ENCODE results near the gene CDHR1.

The CDHR1 gene

DNA sequence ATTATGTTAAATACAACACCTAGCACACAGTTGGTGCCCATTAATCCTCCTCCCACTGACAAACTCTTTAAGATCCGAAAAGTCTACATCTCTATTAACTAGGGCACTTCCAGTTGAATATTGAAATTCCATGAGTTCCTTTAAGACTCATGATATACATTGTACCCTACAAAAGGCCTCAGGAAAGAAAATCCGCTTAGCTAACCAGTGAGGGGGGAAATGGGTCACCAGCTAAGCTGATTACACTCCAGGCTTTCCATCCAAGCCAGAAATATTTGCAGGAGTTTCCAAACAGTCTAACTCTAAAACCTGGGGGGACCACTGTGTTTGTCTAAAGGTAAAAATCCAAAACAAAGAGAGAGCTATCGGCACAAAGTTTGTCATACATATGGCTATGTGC is 32.3 kb downstream of the CDHR1 start:
- no peak for DNase-seq (ENCODE audit: low read depth, low spot score)

DNA sequence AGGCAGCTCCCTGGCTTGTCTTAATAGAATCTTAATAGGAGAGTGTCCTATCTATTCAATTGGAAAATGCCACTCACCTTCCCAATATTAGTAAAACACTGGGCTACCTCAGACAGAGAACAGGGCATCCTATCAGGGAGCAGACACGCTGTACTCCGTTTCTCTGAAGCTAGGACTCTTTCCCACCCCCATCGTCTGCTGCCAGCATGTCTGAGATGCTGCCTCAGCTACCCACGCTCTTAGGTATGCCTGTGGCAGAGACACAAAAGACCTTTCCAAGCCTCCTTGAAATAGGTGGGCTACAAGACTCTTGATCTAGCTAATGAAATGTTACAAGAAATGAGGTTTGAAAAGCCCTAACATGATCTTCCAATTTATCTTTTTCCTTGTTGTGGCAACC is 33.5 kb downstream of the CDHR1 start:
- no peak for DNase-seq (ENCODE audit: low read depth, low spot score)

DNA sequence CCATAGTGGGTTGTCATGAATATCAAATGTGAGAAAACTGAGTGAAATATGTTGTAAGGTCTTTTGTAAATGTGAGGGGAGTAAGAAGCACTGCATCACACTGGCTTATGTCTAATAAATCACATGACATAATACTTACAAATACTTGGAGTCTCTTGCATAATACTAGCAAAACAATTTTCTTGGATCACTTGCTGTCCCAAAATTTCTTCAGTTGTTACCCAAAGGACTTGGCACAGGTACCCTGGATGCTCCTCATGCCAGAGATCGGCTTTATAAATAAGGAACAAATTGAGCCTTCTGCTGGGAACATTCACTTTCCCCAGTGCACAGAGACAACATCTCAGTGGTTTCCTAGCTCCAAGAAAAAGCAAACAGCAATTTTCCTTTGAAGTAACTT is 36.0 kb downstream of the CDHR1 start:
- no peak for DNase-seq (ENCODE audit: low read depth, low spot score)

DNA sequence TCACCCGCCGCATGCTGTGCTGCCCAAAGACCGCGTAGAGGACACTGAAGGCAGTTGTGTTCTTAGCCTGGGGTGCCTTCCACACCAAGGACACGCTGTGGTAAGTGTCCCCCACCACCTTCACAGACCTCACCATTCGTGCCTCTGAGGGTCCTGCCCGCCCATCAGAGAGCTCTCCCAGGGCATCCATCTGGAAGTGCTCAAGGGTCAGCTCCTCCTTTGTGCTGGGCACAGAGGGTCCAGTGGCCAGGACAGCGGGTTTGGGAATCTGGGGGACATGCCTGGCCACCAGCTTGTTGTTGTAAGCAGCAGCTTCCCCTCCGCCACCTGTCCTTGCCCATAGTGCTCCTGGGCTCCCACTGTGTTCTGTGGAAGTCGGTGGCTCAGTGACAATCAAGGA is 38.0 kb downstream of the CDHR1 start:
- no peak for DNase-seq (ENCODE audit: low read depth, low spot score)

DNA sequence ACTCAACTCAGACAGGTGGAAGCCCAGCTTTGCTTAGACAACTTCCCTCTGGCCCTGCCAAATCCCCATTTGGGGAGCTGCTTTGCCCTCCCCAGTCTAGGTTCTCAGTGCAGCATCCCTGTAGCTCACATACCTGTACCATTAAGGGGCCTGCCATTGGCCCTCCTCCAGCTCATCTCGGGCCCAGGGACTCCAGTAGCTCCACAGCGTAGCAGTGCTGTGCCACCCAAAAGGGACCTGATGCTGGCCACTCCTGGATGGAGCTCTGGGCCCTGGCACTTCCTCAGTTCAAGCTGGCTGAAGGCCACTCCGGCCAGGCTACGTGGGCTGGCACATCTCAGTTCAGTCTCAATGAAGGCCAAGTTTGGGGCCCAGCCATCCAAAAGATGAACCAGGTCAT is 39.6 kb downstream of the CDHR1 start:
- no peak for DNase-seq (ENCODE audit: low read depth, low spot score)

DNA sequence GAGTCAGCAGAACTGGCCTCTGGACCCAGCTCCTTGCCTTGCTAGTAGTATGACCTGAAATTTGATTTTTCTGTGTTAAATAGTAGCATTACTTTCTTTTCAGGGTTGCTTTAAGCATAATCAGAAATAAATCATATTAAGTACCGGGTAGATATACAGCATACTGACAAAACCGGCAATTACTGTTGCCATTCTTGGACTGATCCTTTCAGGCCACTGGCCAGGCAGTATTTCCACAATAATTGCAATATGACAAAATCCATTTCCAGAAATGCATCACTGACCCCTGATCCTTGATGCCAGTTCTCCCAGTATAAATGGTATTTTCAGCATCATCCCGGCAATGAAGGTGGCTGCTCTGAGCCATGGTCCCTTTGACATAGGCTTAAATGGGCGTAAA is 40.1 kb downstream of the CDHR1 start:
- DNase-seq (ENCODE audit: low read depth, low spot score) = no peak

DNA sequence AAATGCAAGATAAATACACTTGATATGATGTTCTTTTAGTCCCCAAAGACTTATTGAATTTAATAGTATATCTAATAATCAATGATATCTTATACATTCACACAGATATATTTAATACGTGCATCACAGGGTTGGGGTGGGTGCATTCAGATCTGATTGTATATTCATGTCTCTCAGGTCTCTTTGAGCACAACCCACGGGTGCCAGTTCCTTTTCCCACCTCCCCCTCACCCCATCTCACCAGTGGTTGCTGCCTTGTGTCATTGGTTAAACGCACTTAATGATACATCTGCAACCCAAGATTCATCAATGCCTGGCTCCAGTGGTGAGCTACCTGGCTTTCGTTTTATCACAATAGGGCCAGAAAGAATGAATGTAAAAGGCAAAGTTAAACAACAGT is 40.8 kb downstream of the CDHR1 start:
- no peak for DNase-seq (ENCODE audit: low read depth, low spot score)

DNA sequence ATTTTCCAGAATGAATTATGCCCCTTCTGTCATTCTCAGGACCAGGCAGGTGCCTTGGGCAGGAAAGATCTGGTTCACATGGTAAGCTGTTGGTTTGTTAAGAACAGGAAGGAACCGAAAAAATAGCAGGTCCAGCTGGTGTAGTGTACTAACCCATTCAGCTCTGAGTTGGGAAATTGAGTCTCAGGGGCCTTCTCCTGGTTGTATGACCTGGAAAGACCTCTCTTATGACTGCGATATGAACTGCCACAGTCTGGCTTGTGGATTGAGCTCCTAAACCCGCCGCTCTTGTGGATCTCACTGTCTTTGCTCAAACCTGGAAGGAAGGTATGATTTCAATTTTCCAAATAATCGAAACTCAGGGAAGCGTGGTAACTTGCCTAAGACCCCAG is 42.5 kb downstream of the CDHR1 start:
- DNase-seq (ENCODE audit: low read depth, low spot score) = no peak

DNA sequence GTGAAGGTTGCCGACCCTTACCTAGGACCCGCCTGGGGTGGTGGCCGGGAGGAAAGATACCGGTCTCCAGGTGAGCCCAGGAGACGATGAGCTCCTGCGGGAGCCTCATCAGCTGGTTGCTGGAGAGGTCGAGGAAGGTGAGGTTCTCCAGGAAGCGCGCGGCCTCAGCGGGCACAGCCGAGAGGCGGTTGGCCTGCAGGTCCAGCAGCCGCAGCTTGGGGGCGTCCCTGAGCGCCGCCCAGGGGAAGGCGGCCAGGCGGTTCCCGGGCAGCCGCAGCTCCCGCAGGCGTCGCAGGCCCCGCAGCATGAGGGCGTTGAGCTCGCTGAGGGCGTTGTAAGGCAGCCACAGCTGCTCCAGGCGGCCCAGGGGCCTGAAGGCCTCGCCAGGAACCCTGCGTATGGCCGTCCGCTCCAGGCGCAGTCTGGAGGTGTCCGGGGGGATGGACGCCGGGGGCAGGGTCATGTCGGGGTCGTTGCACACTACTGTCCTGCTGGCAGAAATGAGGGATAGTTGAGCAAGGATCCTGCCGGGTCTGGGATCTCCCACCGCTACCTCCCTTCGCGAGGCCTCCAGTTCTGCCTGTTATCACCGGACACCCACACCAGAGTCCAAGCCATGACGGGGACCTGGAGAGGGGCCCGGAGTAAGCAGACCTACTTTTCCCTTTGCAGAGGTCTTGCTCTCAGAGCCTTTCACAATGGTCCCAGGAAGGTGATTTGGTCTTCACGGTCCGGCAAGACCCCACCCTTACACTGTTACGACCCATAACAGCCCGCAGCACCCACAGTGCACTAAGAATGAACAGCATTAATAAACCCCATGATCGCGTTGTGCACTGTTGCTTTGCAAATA is 43.1 kb downstream of the CDHR1 start:
- DNase-seq (ENCODE audit: low read depth, low spot score) = no peak

DNA sequence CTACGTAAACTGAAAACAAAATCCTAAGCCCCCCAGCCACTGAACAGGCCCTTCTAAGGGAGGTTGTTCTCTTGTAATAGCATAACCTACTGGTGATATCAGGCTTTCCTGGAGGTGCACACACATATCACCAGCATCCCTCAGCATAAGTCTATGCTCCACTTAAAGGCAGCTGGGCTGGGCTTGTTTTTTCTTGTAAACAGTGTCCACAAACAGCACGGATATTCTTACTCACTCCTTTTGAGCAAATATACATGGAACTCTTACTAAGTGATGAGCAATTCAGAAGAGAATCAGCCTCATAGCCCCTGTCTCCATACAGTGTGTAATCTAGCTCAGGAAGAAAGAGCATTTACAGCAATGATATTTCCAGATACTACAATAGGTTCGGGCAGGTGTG is 44.6 kb downstream of the CDHR1 start:
- DNase-seq (ENCODE audit: low read depth, low spot score) = no peak

DNA sequence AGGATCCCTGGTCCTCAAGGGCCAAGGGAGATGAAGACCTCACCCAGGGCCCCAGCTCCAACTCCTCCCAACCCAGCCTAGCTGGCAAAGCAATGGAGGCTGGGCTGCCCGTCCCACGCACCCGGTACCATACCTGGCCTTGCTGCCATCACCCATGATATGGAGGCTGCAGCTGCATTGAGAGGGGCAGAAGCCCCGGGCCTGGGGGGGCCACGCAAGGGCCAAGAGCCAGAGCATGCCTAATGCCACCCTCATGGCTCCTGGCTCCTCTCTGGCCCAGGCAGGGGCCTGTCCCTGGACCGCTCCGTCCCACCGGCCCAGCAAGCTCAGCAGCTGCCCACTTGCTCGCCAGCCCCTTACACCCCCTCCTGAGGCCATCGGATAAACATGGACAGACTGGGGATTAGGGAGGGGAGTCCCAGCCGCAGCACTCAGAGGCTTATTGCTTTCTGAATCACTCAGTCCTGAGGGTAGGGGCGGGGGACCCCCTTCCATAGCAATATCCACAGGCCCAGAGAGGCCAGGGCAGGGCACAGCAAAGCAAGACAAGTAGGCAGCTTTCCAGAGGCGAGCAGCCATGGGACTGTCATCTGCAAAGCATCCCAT is 47.0 kb downstream of the CDHR1 start, which contains the start of gene LRIT1:
LRIT1 (minus strand) TSS at position 362 of the 606 bp plus-strand sequence; CDS start at position 255, 107 bp downstream.
- DNase-seq (ENCODE audit: low read depth, low spot score) = no peak

DNA sequence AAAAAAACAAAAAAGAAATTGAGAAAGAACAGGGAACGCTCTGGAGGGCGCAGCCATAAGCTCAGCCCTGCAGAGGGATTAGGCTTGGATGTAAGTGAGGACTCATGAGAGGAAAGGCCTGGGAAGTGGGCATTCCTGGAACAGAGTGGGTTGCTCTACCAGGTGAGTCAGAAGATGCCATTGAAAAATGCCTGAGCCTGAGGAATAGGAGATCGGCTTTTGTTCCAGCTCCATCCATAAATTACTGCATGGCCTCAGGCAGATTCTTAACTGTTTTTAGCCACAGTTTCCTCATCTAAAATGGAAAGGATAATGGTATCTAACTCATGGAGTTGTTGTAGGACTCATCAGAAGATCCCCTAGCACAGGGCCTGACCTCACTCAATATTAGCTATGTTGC is 49.4 kb downstream of the CDHR1 start:
- DNase-seq (ENCODE audit: low read depth, low spot score) = no peak

DNA sequence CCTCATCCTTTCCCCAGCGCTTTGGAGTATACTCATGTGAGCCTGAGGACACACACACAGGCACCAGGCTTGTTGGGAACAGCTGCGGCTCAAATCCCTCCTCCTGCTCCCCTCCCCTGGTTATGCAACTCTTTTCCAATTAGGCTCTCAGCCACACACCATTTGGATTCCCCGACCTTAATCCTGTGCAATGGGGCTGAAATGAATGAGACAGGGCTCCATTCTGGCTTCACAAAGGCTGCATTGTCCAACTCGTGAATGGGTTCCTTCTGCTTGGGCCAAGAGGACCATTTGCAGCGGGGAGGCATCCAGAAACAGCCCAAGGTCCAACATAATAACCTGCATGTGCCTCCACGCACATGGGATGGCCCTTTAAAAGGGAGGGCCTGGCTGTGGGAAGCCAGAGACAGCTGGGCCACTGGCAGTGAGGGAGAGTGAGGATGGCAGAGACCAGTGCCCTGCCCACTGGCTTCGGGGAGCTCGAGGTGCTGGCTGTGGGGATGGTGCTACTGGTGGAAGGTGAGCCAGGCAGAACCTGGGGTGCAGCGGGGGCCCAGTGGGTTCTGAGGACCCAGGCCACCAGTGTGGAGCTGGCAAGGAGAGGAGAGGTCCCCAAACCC is 50.4 kb downstream of the CDHR1 start, which contains the start of gene RGR:
RGR (plus strand) TSS at position 403 of the 620 bp plus-strand sequence; CDS start at position 441, 38 bp downstream.
- no peak for DNase-seq (ENCODE audit: low read depth, low spot score)

DNA sequence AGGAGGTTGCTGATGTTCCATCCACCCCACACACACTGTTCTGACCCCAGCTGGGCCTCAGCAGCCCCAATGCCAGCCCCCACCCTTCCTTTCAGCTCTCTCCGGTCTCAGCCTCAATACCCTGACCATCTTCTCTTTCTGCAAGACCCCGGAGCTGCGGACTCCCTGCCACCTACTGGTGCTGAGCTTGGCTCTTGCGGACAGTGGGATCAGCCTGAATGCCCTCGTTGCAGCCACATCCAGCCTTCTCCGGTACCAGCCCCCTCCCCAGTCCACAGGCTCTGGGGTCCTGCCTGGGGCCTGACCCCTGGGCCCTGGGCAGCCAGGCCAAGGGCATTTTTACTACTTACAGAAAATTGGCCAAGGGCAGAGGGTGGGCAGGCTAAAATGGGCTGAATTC is 53.2 kb downstream of the CDHR1 start:
- DNase-seq (ENCODE audit: low read depth, low spot score) = no peak

DNA sequence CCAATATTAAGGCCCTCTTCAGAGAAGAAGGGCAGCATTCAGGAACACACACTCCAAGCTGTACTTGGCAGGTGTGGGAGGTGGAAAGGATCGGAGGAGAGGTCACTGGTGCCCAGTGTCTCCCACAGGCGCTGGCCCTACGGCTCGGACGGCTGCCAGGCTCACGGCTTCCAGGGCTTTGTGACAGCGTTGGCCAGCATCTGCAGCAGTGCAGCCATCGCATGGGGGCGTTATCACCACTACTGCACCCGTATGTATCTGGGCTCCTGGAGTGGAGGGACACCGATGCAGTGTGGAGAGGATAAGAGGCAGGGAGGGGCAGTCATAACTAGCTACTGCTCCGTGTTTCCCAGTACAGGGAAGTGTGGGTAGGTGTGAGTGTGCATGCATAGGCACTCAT is 54.5 kb downstream of the CDHR1 start:
- no peak for DNase-seq (ENCODE audit: low read depth, low spot score)

DNA sequence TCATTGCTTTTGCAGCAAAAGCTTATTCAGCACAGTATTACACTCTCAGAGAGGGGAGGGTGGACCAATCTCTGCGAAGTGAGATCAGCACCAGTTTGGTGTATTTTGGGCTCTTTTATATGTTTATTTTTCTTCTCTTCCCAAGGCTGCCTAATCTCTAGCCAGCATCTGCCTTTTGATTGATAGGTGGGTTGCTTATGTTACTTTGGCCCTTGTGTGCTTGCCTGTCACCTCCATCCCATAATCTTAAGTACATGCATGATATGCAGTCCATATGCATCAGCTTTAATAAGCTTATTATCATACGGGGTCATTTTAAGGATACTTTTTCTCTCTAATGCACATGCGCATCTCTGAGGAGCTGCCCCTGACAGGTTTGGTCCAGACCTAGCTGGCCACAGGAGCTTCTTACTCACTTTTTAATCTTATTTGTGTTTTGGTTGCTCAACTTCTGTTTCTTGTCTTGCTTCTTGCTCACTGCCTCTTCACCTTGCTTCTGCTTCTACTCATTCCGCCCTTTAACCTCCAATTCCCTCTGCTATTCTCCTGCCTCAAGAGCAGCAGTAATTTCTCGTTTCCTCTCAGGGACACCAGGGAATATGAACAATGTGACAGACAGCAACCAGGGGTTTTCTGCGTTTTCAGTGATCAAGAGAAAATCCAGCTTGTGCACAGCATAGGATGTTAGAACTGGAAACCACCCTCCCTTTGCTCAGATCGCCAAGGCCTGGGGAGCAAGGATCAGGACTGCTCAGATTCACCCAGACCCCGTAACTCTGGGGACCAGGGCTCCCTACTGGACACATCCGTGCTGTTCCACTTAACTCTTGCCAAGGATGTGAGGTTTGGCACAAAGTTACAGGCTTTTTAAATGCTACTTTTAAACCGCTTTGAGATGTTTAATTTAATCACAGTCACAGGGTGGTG is 60.5 kb downstream of the CDHR1 start:
- DNase-seq (ENCODE audit: low read depth, low spot score) = no peak

DNA sequence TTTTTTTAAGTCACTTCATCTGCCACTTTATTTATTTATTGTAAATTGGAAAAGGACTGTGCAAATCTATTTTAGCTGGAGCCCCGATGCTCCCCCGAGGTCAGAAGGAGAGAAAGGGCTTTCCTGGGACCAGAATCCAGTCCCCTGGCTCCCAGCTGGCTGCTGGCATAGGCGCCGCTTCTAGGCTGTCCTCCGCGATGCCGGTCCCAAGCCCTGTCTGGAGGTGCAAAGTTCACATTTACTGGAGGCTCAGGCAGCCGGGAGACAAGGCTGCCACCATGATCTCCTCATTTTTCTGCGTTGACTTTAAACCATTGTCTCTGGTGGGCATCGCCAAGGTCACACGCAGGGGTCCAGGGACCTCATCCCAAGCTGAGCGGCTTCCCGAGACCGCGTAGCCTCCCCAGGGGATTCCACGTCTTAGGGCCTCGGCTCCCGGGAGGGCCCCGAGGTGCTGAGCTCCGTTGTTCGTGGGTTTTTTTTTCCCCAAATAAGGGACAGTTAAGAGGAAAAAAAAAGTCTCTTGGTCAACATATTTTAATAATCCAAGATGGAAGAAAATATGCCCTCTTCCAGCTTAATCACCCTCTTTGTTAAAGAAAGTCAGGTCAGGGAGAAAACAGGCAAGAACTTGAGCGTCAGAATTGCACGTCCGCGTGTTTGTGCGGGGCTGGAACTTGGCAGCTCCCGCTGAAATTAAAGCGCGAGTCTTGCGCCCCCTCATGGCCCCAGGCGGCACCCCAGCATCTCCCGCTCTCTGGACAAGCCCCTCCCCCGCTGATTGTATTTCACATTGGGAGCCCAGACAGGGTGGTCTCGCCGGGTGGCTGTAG is 62.4 kb downstream of the CDHR1 start:
- peak; percentile 3 for DNase-seq (ENCODE audit: low read depth, low spot score)

DNA sequence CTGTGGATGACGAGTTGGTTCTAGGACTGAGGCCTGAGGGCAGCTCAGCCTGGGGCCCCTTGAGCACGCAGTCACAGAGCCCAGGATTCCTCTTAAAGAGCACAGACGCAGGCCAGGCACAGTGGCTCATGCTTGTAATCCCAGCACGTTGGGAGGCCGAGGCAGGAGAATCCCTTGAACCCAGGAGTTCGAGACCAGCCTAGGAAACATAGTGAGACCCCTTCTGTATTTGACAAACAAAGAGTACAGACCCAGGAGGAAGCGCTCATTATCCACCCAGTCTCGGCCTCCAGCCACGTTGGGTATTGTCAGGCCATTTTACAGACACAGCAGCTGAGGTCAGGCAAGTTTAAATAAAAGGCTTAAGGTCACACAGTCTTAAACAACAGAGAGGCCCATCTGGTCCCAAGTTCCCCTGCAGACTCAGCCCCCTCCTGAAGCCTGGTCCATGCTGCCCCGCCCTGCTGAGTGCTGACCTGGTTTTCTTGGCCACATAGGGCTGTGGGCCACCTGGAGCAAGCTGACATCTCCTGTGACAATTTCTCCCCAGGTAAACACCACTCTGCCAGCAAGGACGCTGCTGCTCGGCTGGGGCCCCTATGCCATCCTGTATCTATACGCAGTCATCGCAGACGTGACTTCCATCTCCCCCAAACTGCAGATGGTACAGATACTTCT is 63.1 kb downstream of the CDHR1 start:
- DNase-seq (ENCODE audit: low read depth, low spot score) = no peak

DNA sequence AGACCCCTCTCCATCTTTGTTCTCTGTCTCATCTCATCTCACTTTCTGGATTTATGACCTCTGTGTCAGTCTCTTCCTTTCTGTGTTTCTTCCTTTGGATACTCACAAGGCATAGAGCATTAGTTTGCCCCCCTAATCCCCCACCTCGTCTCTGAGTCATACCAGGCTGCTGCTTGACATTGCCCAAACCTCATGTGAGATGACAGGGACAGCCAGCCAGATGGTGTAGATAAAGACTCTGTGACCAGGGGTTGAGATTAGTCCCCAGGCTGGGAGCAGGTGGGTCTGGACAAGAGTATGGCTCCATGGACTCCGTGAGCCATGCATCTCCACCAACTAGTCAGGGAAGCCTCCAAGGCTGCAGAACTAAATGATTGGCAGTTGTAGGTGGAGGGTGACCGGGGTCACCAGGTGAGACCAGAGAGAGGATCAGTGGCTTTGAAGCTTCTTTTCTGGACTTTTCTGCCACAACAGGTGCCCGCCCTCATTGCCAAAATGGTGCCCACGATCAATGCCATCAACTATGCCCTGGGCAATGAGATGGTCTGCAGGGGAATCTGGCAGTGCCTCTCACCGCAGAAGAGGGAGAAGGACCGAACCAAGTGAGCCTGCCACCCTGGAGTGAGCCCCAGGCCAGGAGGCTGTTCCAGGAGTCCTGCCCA is 63.8 kb downstream of the CDHR1 start:
- no peak for DNase-seq (ENCODE audit: low read depth, low spot score)
